ENCODE results near the gene SLC49A4.

DNA sequence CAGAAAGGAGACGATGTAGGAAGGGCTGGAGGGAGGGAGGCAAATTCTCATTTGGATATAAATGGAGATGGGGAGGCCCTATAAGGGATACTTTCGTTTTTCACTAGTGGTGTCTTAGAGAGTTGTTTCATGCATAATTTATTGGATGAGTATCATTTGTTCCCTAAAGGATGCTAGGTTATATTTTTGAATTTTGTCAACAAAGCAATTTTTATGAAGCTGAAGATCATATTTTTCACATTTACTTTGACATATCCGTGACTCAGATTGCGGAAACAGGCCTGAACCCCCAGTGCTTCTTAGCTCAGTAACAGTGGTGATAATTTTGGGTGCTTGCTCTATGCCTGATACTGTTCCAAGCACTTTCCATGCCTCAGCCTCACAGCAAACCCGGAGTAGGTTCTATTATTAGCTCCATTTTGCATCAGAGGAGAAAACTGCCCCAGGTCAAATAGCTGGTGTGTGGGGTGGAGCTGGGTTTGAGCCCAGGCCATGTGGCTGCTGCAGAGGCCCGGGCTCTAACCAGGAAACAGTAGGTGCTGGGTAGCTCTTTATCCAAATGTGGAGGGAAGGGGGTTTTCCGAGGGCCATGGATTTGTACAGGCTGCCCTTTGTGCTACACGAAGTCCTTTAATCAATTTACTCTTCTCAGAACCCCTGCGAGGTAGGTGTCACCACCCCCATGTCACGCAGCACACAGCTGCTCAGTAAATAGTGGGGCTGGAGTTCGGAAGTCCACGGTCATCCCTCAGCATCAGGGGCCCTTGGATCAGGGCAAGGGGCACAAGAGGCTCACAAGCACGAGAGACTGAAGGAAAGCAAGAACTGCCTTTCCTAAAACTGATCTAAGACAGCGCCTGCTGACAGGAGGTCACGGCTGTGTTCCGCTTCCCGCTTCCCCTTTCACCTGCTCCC, 99.1 kb downstream of the SLC49A4 start:
- TF ChIP-seq, protein P1, sequence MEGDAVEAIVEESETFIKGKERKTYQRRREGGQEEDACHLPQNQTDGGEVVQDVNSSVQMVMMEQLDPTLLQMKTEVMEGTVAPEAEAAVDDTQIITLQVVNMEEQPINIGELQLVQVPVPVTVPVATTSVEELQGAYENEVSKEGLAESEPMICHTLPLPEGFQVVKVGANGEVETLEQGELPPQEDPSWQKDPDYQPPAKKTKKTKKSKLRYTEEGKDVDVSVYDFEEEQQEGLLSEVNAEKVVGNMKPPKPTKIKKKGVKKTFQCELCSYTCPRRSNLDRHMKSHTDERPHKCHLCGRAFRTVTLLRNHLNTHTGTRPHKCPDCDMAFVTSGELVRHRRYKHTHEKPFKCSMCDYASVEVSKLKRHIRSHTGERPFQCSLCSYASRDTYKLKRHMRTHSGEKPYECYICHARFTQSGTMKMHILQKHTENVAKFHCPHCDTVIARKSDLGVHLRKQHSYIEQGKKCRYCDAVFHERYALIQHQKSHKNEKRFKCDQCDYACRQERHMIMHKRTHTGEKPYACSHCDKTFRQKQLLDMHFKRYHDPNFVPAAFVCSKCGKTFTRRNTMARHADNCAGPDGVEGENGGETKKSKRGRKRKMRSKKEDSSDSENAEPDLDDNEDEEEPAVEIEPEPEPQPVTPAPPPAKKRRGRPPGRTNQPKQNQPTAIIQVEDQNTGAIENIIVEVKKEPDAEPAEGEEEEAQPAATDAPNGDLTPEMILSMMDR (conservative IDR thresholded peaks at IDR 0.05; ENCODE audit: low read length): no peak
- TF ChIP-seq EZH2phosphoT487 (IDR thresholded peaks at IDR 0.05; ENCODE audit: borderline replicate concordance): no peak
